NCI-H1105 (cell line): ENCODE measurements around the gene CEP63.
A peak's percentile ranks its signal among the peaks of the same experiment; 100 is the strongest.

Experiments used
- DNase-seq: peaks from one replicate; lab custom pipeline; 2025; lab: John Stamatoyannopoulos, UW

Gene CEP63

GRCh38 chr3:134485718-134486576 is at the start of gene CEP63, which contains the start of gene ANAPC13:
CEP63 (plus strand) TSS chr3:134486057; CDS start chr3:134495321, 9,264 bp downstream.
ANAPC13 (minus strand) TSS chr3:134485985; CDS start chr3:134482904, 3,081 bp downstream.
- peak; percentile 99 for DNase-seq

- DNase-seq: no peak
Measured at GRCh38 chr3:134437211-134437752, 48.6 kb upstream of the CEP63 start.

DNA sequence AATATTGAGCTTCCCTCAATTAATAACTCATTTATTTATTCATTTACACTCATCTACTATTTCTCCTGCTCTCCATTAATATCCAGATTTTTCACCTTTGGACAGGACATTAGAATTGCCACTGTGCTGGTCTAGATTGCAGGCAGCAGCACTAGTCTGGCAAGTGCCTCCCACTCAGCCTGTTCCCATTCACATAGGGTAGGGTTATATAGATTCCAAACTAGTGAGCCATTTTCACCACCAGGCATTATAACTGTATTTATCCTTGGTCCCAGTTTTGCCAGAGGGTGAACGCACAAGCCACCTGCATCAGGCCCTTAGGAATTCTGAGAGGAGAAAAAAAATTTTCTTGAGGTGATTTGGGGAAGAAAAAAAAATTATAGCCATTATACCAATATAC is 44.5 kb upstream of the CEP63 start:
- DNase-seq: no peak

DNA sequence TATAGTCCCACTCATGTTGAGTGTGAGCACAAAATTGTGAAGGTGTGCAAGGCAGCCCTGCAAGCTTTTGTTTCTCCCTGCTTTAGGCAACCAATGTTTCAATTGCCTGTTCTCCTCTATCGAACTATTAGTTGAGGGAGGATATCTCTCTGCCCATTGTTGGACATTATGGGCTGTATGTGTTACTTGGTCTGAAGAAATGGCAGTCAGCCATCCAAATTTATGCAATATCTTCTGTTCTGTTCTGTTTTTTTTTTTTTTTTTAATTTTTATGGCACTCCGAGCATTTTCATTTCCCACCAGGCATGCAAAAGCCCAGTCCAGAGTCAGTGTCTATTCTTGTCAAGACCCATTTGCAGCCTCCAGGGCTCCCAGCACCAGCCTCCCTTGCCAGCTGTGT is 44.0 kb upstream of the CEP63 start:
- DNase-seq: no peak

GRCh38 chr3:134445095-134445494 is 40.8 kb upstream of the CEP63 start:
- DNase-seq: no peak

DNA sequence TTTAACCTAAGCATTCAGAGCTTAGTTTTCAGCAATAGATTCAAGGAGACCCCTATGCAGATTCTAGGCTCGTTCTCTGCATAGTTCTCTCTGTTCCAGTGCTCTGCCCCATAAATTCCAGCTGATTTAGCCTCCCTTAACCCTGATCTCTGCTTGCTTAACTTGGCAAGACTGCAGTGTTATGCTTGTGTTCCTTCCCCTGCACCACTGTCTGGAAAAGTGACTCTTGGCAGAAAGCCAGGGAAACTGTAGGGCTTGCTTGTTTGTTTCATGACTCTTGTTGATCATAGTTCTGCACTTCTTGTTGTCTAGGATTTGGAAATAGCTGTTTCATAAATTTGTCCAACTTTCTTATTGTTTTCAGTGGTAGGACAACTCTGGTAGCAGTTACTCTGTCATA is 40.2 kb upstream of the CEP63 start:
- DNase-seq: peak; percentile 34

- no peak for DNase-seq
Measured at GRCh38 chr3:134446800-134447199, 39.1 kb upstream of the CEP63 start.

GRCh38 chr3:134447351-134447750 is 38.5 kb upstream of the CEP63 start:
- no peak for DNase-seq

DNA sequence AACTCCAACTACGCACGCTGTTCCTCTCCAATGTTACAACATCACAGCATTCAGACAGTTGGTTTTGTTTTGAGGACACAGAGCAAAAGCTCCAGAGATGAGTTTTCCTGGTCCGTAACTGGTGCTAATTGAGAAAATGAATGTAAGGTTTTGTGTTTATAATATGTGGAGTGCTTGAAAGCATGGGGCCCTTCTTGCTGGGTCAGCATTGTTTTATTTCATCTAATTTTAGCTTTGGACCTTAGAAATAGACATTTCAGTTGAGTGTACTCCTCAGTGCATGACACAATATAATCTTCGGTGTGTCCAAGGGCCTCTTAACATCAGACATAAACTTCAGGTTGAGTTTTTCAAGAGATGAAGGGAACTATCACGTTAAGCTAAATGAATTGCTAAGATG is 37.2 kb upstream of the CEP63 start:
- no peak for DNase-seq

- peak; percentile 42 for DNase-seq
Measured at GRCh38 chr3:134449277-134449676, 36.6 kb upstream of the CEP63 start.

DNA sequence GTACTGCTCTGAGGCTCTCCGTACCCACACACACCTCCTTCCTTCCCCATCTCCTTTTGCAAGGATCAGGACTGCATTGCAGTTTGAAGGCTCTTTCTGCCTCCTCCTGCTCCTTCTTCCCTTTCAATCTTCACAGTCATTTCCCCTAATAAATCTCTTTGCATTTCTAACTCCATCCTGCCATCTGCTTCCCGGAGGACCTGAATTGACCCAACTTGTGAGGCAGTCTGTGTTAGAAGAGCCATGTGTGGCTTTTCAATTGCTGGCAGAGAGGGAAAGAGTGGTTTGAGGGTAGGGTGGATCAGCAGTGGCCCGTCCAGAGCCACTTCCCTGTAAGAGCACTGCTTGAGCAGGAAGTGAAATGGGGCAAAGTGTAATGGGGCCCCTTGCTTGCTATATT is 35.9 kb upstream of the CEP63 start:
- DNase-seq: no peak

GRCh38 chr3:134453631-134454030 is 32.2 kb upstream of the CEP63 start:
- no peak for DNase-seq

- no peak for DNase-seq
Measured at GRCh38 chr3:134457376-134458074, 28.3 kb upstream of the CEP63 start.

DNA sequence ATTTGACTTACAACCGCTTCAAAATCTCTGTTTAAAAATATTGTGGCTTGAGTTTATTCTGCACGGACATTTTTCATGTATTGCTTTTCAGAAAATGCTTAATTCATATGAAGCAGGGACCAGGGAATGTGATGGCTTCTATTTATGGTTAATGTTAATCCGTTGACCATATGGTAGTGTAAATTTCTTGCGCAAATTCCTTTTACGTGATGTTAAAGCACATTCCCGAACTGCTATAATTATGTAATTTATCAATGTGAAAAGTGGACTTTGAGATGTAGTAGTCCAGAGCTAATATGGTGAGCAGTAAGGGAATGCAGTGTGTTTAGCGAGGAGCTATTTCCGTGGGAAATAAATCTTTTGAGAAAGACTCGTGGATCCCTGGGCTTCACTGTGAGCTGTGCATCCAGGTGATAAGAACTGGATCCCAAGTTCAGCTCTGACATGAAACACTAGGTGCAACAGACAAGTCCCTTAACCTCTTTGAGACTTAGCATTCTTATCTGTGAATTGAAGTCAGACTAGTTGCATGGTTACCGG is 27.4 kb upstream of the CEP63 start:
- DNase-seq: no peak

- DNase-seq: no peak
Measured at GRCh38 chr3:134459562-134459961, 26.3 kb upstream of the CEP63 start.

DNA sequence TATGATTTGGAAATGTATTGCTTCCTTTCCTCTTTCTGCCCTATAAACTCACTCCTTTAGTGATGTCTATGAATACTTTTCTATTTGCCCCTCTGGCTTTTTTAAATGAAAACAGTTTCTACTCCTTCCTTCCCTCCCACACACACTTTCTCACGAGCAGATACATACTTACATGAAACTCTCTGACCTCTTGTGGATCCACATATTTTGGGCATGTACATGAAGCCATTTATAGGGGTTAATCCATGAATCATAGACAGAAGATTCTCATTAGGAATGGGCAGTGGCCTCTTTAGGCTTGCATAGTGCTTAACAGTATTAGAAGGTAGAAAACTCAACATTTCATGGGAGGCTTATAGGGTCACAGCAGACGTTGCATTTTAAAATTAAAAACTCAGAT is 24.9 kb upstream of the CEP63 start:
- no peak for DNase-seq

DNA sequence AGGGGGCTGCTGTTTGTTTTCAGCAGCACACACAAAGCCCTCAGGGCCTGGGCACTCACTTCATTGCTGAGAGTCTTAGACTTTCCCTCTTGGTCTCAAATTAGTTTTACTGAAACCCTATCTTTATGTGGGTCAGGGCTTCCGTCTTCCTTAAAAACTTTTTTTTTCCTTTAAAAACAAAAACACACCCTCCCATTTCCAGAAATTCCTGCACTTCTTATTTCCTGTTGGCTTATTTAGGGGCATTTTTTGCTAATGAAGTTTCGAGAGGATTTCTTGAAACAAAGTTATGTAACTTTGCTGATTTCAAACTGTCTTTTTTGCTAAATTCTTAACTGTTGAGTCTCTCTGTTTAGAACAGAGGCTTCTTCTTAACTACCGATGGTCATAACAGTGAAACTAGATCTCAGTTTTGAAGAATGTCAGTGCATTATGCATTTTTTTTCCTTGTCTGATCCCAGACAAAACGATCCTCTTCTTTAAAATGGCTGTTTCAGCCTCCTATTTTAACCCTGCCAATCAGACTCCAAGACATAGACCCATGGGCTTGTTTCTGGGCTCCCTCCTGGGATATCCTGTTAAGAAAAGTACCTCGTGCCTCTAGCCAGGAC is 23.4 kb upstream of the CEP63 start:
- no peak for DNase-seq

DNA sequence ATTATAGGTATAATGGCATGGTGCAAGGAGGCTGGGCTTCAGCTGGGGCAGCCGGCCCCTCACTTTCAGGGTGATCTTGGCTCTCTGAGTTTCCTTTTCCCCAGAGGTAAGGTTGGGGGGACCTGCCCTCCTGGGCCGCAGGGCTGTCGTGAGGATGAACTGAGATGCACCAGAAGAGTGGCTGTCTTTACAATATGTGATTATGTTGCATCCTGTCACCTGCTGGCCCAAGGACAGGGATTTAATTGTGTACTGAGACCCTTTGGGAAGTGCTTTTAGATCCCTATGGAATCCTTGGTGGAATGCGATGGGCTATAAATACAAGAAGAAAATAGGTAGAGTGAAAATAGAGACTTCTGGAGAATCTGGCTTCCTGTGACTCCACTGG is 22.2 kb upstream of the CEP63 start:
- DNase-seq: no peak

DNA sequence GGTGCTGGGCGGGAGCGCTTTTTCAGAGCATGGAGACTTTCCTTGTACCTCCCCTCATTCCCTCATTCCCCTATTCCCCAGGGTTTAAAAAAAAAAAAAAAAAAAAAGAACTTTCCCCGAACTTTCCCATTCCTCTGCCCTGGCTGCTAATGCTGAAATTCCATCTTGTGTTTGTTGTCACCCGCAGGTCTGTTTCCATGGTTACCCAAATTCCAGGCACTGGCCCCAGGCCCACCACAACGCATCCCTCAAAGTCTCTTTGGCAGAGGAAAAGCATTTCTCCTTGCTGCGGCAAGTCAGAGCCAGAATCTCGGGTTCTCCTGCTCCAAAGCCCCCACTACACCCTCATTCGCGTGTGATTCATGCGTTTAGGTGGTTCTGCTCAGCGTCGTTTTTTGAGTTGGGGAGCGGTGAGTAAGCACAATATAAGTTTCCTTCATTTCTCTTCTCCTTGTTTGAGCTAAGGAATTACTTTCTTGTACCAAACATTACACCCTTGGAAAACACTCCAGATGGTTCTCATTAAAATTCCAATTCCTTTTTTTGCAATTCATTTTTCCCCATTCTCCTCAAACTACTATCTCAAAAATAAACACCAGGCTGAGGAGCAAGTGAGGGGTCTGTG is 21.7 kb upstream of the CEP63 start:
- DNase-seq: no peak

GRCh38 chr3:134464689-134465365 is 21.0 kb upstream of the CEP63 start:
- no peak for DNase-seq

DNA sequence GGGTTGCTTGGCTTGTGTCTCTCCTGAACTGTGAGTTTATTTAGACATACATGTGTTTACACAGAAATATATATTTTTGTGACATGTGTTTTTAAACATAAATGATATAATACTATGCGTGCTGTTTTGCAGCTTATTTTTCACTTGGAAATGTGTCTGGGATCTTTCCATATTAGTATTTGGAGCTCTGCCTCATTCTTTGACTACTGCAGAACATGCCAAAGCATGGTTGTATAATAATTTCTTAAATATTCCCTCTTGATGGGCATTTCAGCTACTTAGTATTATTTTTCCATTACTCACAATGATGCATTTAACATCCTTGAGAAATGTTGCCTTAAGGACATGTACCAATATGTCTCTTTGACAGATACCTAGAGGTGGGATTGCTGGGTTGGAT is 19.5 kb upstream of the CEP63 start:
- no peak for DNase-seq
